Astrocyte of the cerebellum (primary cell): ENCODE results near the gene FOXN1.

Experiments
- DNase-seq: peaks from one replicate; pipeline ENCODE4 v3.0.0-alpha.2; 2011; ENCODE audit warnings: low read depth
- H3K4me3 ChIP-seq: 2 replicates; pipeline ENCODE4 v1.5.1; 2011; ENCODE audit warnings: mild to moderate bottlenecking, low read depth, low read length, moderate library complexity
- in situ Hi-C: cut with HindIII; loops from 2 replicates; pipeline ENCODE4 v1.10.0; 2017; ENCODE audit warnings: low sequenced_read_pairs
- TF ChIP-seq, protein P1 (sequence below): IDR thresholded peaks from 2 replicates; pipeline ENCODE4 v1.5.1; 2012; ENCODE audit warnings: low read length, low read depth, moderate library complexity, mild to moderate bottlenecking; ENCODE audit errors: missing control alignments

FOXN1 gene

GRCh38 chr17:28563475-28563874 lies 57.3 kb downstream of the FOXN1 start:
- in situ Hi-C loops, result no loop called here
- TF ChIP-seq, protein P1, sequence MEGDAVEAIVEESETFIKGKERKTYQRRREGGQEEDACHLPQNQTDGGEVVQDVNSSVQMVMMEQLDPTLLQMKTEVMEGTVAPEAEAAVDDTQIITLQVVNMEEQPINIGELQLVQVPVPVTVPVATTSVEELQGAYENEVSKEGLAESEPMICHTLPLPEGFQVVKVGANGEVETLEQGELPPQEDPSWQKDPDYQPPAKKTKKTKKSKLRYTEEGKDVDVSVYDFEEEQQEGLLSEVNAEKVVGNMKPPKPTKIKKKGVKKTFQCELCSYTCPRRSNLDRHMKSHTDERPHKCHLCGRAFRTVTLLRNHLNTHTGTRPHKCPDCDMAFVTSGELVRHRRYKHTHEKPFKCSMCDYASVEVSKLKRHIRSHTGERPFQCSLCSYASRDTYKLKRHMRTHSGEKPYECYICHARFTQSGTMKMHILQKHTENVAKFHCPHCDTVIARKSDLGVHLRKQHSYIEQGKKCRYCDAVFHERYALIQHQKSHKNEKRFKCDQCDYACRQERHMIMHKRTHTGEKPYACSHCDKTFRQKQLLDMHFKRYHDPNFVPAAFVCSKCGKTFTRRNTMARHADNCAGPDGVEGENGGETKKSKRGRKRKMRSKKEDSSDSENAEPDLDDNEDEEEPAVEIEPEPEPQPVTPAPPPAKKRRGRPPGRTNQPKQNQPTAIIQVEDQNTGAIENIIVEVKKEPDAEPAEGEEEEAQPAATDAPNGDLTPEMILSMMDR, result no peak

GRCh38 chr17:28567604-28568003 lies 61.5 kb downstream of the FOXN1 start:
- DNase-seq, result no peak
- in situ Hi-C loops, result no loop called here
- TF ChIP-seq, protein P1, result no peak
- no peak overlapping the region for H3K4me3 ChIP-seq

More at GRCh38 chr17:28563475-28563874, 57.3 kb downstream of the FOXN1 start:
- DNase-seq, result peak; percentile 24
- H3K4me3 ChIP-seq, result no peak overlapping the region

DNA sequence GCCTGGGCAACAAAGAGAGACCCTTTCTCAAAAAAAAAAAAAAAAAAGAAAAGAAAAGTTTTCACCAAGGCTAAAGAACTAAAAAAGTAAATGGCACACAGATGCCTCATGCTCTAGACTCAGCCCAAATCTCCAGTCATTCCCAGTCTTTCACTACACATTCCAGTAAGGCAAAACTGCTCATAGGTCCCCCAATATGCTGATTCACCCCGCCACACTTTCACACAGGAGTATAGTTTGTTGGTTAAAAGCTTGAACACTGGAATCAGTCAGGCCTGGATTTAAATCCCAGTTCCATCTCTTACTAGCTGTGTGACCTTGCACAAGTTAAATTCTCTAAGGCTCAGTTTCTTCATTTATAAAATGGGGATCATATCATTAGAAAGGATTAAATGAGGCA lies 63.3 kb downstream of the FOXN1 start:
- H3K4me3 ChIP-seq, result no peak overlapping the region
- DNase-seq, result no peak
- TF ChIP-seq, protein P1, result no peak
- in situ Hi-C loops, result no loop called here

DNA sequence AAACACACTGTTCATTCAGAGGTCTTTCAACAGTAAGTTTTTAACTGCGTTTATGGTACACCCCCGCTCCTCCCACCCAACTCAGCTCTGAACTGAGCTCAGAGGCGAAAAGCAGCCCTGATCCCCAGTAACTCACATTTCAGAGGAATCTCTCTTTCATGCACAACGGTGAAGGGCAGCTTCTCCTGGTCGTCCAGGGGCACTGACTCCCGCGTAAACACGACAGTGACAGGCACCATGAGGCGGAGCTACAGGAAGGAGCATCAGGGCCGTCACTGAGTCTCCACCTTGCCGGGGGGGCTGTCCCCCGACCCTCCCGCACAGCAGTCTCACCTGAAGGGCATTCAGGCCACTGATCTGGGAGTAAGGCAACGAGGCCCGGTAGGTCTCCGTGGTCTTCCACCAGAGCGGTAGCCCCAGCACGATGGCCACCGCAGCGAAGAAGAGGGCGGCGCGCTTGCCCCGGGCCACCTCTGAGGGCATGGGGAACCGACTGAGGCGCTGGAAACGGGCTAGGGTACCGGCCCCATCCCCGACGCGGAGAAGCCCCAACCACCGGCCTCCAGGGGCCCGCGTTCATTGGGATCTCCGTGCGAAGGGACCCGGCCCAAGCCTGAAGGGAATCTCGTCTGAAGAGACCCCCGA lies 64.7 kb downstream of the FOXN1 start:
- in situ Hi-C loops, result no loop called here
- DNase-seq, result no peak
- peak overlapping the region; percentile 97 for H3K4me3 ChIP-seq
- TF ChIP-seq, protein P1, result no peak

GRCh38 chr17:28571361-28572122 lies 65.4 kb downstream of the FOXN1 start, which contains the start of gene PIGS:
TSS of gene PIGS (minus strand) at chr17:28571524. CDS start at chr17:28571496, 28 bp downstream.
- in situ Hi-C loops, result no loop called here
- peak; percentile 66 for DNase-seq
- peak within 1 kb of the TSS; percentile 97 for H3K4me3 ChIP-seq
- TF ChIP-seq, protein P1, result no peak

GRCh38 chr17:28572259-28573039 lies 66.3 kb downstream of the FOXN1 start:
- in situ Hi-C loops, result no loop called here
- DNase-seq, result no peak
- H3K4me3 ChIP-seq, result no peak overlapping the region

More at GRCh38 chr17:28572259-28573039, 66.3 kb downstream of the FOXN1 start:
- TF ChIP-seq, protein P1, result no peak
